Left lung (tissue), 10 donors: Measurements from ENCODE around the gene HADH. TPM values are rescaled to one million over a fixed set of nuclear protein-coding genes. Genes with fewer than 3 reads are reported as not detected.

ENCODE experiments used
- ATAC-seq: fragments of 200-7000 bp; cut with Tn5 transposase; one replicate; pipeline ENCODE4 v1.9.1; 2020; ENCODE audit warnings: moderate library complexity
- DNase-seq, 4 donors: peaks; one replicate each; pipeline ENCODE4 v3.0.0-alpha.2; 2013 to 2020
- H3K27ac ChIP-seq, 2 donors: fragments of 200-600 bp; sonication (generic) in 1 of 2; one replicate each; pipeline versions ENCODE4 v1.5.0 to v1.8.0; 2020 to 2021
- H3K27me3 ChIP-seq, 2 donors: fragments of 200-600 bp; sonication (generic) in 1 of 2; one replicate each; pipeline versions ENCODE4 v1.5.0 to v1.8.0; 2020 to 2021
- H3K36me3 ChIP-seq, 2 donors: fragments of 200-600 bp; sonication (generic) in 1 of 2; one replicate each; pipeline versions ENCODE4 v1.5.0 to v1.8.0; 2020 to 2021
- H3K4me1 ChIP-seq, 2 donors: fragments of 200-600 bp; one replicate each; pipeline ENCODE4 v1.8.0; 2021
- H3K4me3 ChIP-seq, 2 donors: fragments of 200-600 bp; sonication (generic) in 1 of 2; one replicate each; pipeline versions ENCODE4 v1.5.0 to v1.8.0; 2020 to 2021; ENCODE audit warnings: mild to moderate bottlenecking in 1 of 2
- H3K9me3 ChIP-seq, 2 donors: fragments of 200-600 bp; sonication (generic) in 1 of 2; one replicate each; pipeline versions ENCODE4 v1.5.0 to v1.8.0; 2020 to 2021
- CTCF ChIP-seq, 2 donors: fragments of 200-600 bp; sonication (generic) in 1 of 2; IDR thresholded peaks; one replicate each; pipeline versions ENCODE4 v1.5.0 to v1.8.0; 2021; ENCODE audit warnings: antibody characterized with exemption in 2 of 2
- intact Hi-C, 2 donors: fragments of 100-400 bp; cut with DNase I; formaldehyde crosslinking; loops; one replicate each; pipeline versions ENCODE4 v1.11.2 to v1.14.2; 2022
- polyA plus RNA-seq, 6 donors: library from polyadenylated mRNA; unstranded; fragments of 120-200 nt; gene quantifications; one replicate each; pipeline ENCODE4 v1.2.1, GENCODE V29; 2013; ENCODE audit not compliant: insufficient read length in 6 of 6
- total RNA-seq, 2 donors: library from RNA; stranded (reverse); fragmentation: NEBNext Ultra II Directional; extraction: Animal tissue kit (Norgen Biotek cat#: 25700); gene quantifications; one replicate each; pipeline ENCODE4 v1.2.1, GENCODE V29; 2021
- donor health status: DM: no; HTN: yes; CAD: no.
- donor health status: DM: no; HTN: no; CAD: no.

The HADH gene
- total and polyA plus RNA-seq, 8 donors = 40.3 to 83.4 (median 72.0) TPM

DNA sequence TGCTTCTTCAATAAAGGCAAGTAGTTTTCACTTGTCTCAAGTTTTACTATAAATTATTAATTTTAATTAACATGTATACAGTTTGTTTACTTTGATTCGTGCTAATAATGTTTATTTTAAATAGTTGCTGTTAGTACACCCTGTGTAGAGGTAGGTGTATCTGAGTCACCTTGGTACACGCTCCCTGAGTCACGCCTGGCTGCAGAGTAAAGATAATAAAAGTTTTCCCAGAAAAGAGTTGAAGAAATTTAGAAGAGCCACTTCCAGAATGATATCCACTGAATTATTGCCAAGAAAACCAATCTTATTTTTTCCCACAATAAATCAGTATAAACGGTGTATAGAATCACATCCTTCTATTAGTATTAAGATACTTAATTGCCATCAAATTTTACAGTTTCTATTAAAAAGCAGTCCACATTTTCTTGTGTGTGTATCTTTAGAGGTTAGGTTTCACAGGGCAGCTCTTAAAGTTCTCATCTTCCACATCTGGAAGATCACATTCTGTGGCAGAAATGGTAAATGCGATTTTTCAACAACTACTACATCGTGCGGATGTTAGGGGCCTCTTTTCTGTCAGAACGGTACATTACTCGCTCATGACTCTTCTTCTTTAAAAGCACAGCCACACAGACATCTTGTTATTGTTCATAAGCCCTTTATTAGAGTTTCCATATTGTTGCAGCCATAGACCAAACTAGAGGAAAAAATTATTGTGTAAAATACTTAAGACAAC is 55.4 kb downstream of the HADH start:
- intact Hi-C loops = no loop called here
- no peak for DNase-seq
- Histone ChIP-seq H3K27me3 (no peaks in the 10 kb centered on the region), H3K4me1 (no peaks in the 10 kb centered on the region), H3K9me3 (no peaks in the 10 kb centered on the region), H3K36me3 (no peaks in the 10 kb centered on the region), H3K27ac (no peak overlapping the region), H3K4me3 (no peak overlapping the region)
- ATAC-seq = peak; percentile 39
- no peak for TF ChIP-seq CTCF (IDR thresholded peaks at IDR 0.05)

DNA sequence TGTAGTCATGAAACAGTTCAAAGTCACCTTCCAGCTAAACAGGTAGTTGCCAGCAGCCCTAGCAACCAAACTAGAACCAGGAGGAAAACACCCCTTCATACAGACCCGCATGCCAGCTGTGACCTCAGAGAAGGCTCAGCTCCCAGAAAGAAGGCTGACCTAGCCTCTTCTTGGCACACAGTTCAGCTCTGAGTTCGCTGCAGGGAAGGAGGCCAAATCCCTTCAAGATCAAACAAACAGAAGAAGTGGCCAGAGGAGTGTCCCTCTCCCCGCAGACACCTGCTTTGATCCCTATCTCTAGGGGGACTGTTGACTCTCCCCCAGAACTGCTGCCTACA is 56.0 kb downstream of the HADH start:
- intact Hi-C loops = no loop called here
- H3K9me3 ChIP-seq = no peaks in the 10 kb centered on the region
- H3K27me3 ChIP-seq = no peaks in the 10 kb centered on the region
- H3K36me3 ChIP-seq = no peaks in the 10 kb centered on the region
- ATAC-seq (peak; percentile 85), DNase-seq (peak in 2 of 4 donors; percentile 49 to 65)
- TF ChIP-seq CTCF (IDR thresholded peaks at IDR 0.05) = no peak
- no peak overlapping the region for H3K4me3 ChIP-seq
- H3K4me1 ChIP-seq = no peaks in the 10 kb centered on the region
- H3K27ac ChIP-seq = no peak overlapping the region

DNA sequence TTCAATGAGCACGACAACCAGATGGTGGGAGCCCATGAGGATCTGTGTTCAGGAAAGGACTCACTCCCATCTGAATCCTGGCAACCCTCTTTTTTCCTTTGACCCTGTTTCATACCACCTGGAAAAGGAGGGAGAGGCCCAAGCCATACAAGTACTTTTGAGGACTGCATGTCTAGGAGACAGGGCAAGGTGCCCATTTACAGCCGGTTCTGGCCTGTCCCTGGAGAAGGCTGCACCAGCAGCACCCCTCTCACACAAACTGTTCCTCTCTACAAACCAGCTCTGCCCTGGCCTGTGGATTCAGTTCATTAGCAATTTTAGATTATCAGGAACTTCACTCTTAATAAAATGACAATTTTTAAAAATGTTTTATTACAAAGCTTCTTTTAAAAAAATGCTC is 57.5 kb downstream of the HADH start:
- Histone ChIP-seq H3K36me3 (no peaks in the 10 kb centered on the region), H3K9me3 (no peaks in the 10 kb centered on the region), H3K27me3 (no peaks in the 10 kb centered on the region), H3K27ac (no peak overlapping the region), H3K4me1 (no peaks in the 10 kb centered on the region), H3K4me3 (no peak overlapping the region)
- peak in 1 of 4 donors; percentile 77 for DNase-seq
- intact Hi-C loops = no loop called here
- peak; percentile 87 for ATAC-seq
- TF ChIP-seq CTCF (IDR thresholded peaks at IDR 0.05) = no peak

DNA sequence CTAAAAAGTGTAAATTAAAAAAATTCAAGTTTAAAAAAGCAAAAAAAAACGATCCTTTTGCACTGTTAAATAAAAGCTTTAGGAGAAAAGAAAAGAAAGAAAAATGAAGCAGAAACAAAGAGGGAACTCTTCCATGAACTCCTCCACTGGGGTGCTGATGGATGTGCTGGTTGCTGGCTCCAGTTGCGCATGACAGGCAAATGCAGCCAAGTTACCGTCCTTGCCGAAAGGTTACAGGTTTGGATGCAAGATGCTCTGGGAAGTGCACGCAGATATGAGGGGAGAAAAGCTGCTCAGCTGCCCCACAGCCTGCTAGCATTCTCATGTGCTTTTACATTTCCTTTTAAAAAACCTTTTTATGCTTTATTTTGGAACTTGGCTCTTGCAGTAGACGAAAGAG is 58.5 kb downstream of the HADH start:
- no peak for TF ChIP-seq CTCF (IDR thresholded peaks at IDR 0.05)
- intact Hi-C loops = no loop called here
- no peaks in the 10 kb centered on the region for H3K9me3 ChIP-seq
- no peaks in the 10 kb centered on the region for H3K27me3 ChIP-seq
- H3K4me1 ChIP-seq = no peaks in the 10 kb centered on the region
- DNase-seq (no peak), ATAC-seq (no peak)
- no peak overlapping the region for H3K4me3 ChIP-seq
- no peak overlapping the region for H3K27ac ChIP-seq
- no peaks in the 10 kb centered on the region for H3K36me3 ChIP-seq

DNA sequence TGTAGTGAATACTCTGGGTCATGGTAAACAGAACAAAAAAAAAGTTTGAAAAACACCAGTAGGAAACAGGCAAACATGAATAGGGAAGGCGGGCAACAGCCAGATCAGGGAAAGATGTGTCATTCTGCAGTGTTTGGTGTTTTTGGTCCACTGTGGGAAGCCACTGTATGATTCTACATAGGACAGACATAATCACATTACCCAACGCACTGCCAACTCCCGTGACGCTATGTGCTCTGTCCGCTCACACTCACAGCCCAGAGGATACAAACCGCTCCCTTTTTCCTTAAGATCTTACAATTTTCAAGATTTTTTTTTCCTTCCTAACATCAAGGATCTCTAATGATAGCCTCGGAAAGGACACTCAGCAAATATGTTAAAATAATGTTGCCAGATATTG is 59.3 kb downstream of the HADH start:
- Histone ChIP-seq H3K9me3 (no peaks in the 10 kb centered on the region), H3K27me3 (no peaks in the 10 kb centered on the region), H3K27ac (no peak overlapping the region), H3K4me1 (no peaks in the 10 kb centered on the region), H3K36me3 (no peaks in the 10 kb centered on the region), H3K4me3 (no peak overlapping the region)
- no peak for DNase-seq
- TF ChIP-seq CTCF (IDR thresholded peaks at IDR 0.05) = no peak
- no peak for ATAC-seq
- intact Hi-C loops = no loop called here
